ENCODE results near the gene CNTFR.

CNTFR gene

DNA sequence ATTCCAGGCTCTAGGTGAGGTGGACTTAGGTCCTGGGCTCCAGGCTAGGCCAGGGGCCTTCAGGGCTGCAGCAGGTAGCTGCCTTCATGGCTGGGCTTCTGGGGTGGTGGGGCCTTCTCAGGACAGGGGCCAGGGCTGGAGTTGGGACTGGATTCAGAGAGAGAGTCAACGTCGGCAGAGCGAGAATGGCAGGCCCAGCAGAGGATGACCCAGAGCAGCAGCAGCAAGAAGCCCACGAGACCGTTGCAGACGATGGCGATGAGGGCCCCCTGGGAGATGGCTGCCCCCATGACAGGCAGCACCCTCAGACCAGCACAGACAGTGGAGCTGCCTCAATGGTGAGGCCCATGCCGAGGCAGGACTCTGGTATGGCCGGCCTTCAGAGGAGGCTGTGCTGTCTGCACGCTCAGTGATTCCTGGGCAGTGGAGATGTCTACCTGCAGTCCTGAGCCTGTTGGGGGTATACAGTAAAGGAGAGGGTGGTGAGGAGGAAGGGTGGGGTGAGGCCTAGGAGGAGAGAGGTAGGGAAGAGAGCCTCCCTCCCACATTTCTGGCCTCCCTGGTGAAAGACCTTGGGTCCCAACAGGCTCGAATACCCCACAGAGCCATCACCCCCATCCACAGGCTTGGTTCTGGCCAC, 68.0 kb downstream of the CNTFR start:
- DNase-seq = no peak

DNA sequence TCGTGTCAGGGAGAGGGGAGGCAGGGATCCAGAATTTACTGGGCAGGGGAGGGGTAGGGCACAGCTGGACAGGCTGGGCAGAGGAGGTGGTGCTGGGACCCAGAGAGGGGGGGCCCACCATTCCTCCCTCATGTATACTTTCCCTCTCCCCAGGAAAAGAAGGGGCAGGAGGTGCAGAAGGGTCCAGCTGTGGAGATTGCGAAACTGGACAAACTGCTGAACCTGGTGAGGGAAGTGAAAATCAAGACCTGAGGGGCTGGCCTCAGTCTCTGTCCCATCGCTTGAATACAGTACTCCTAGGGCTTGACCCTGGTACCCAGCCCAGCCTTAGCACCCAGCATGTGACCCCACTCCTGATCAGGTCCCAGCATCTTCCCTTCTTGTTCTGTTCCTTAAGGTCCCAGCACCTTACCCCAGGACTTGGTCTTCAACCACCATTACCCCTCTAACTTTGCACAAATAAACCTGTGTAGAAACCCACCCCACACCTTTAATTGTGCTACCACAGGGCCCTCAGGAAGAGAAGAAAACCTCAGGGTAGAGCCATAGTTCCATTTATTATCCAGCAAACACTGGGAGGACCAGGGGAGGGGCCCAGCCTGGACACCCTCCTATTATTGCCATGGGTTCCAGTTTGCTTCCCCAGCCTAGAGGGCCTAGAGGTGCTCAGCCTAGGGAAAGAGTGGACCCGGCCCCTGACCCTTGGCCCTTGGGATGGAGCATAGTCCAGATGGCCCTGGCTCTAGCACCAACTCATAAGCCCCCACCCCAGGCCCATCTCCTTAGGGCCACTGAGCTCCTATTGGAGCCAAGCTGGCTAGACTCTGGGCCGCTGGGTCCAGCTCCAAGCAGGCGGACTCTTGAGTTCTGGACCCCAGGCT, 68.8 kb downstream of the CNTFR start:
- no peak for DNase-seq

GRCh38 chr9:34520096-34520495, 69.4 kb downstream of the CNTFR start:
- DNase-seq = no peak

GRCh38 chr9:34519321-34520020, 70.1 kb downstream of the CNTFR start:
- no peak for DNase-seq

- no peak for DNase-seq
These were observed 70.6 kb downstream of the CNTFR start for GRCh38 chr9:34518896-34519295.

GRCh38 chr9:34518110-34518616, 71.4 kb downstream of the CNTFR start:
- DNase-seq = no peak

- DNase-seq = no peak
These were observed 72.3 kb downstream of the CNTFR start for GRCh38 chr9:34517185-34517584.

GRCh38 chr9:34515959-34516358, 73.6 kb downstream of the CNTFR start:
- no peak for DNase-seq

DNA sequence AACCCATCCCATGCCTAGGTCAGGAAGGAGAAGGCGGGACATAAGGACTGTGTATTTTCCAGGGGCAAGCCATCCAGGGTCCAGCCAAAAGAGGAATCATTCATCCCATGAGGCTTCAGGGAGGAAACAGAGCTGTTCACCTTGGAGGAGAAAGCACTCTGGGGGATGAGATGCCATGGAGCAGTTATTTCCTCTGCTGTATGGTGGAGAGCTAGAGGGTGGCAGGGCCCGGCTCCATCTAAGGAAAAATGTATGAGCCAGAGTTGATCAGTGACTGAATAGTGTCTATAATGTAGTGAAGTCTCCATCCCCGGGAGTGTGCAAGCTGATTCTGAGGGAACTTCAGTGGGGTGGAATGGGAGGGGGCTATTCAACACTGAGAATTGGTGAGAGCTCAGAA, 74.7 kb downstream of the CNTFR start:
- DNase-seq = no peak

DNA sequence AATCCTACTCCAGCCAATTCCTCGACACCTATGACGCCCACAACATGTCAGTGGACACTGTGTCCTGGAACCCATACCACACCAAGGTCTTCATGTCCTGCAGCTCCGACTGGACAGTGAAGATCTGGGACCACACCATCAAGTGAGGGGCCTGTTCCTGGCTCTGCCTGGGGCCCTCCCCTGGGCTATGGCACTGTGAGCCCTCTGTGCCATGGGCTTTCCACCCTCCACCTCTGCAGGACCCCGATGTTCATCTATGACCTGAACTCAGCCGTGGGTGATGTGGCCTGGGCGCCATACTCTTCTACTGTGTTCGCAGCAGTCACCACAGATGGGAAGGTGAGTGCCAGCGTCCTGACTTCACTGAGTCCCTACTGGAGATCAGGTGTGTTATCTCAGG, 75.1 kb downstream of the CNTFR start:
- DNase-seq = no peak

- DNase-seq = peak; percentile 34
These were observed 75.8 kb downstream of the CNTFR start for GRCh38 chr9:34513567-34514214.

- no peak for DNase-seq
These were observed 77.1 kb downstream of the CNTFR start for GRCh38 chr9:34512131-34513078.

DNA sequence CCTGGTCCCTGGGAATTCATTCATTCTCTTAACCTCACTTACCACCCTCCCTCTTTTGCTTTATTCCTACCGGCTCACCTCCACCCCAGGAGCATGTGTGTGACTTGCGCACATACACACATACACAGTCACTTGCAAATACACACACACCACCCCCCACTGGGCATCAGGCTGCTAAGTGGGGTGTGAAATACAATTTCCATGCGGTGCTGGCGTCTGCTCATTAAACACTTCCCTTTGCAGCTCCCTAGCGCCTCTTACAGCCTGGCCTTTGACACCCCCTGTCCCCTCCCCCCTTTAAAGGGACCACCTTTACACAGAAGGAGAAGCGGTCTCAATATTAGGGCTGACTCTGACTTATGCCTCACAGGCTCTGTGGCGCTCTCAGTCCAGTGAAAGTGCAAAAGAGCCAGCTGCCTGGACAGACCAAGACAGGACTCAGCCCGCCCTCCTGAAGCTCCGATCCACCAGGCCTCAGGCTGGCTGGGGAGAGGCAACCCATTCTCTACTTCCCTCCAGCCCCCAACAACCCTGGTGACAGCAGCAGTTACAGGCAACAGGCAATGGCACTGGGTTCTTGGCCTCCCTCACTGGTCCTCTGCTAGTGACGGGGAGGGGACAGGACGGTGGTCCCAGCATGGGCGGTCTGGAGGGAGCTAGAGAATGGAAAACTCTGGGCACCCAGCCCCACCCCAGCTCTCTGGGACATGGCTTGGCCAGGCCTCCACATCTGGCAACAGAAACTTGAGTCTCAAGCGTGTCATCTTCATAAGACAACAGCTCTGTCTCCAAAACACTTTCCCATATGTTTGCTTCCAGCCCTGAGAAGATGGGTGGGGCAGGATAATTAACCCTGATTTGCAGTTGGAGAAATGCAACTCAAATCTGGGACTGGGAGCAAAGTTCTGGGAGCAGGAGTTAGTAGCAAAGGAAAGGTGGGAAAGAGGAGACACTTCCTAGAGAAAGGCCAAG, 78.7 kb downstream of the CNTFR start:
- no peak for DNase-seq

DNA sequence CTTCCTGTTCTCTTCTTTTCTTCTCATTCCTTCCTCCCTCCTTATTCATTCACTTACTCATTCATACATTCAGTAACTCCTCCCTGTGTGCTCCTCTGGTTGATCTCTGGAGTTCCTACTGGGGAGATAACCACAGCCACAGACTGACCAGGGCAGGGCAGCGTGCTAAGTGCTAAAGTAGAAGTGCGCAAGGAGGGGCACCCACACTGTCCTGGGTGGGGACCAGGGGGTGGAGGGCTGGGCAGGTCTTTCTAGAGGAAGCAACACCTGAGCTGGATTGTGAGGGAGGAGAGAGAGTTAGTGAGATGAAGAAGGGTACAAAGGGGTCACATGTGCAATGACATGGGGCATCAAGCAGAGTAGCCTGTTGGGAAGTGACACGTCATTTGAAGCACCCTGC, 80.6 kb downstream of the CNTFR start:
- no peak for DNase-seq

GRCh38 chr9:34508463-34508862, 81.1 kb downstream of the CNTFR start:
- DNase-seq = no peak

GRCh38 chr9:34507966-34508365, 81.6 kb downstream of the CNTFR start:
- DNase-seq = no peak

- DNase-seq = no peak
These were observed 82.0 kb downstream of the CNTFR start for GRCh38 chr9:34507556-34507955.

DNA sequence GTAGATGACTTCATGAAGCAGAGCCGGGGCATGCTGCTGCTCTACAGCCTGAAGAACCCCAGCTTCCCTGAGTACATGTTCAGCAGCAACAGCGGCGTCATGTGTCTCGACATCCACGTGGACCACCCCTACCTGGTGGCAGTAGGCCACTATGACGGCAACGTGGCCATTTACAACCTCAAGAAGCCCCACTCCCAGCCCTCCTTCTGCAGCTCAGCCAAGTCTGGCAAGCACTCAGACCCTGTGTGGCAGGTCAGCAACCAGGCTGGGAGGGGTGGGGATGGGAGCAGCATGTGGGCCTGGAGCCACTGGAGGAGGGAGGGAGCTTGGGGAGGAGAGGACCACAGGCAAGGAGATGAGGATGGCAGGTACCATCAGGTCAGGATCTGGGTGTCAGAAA, 82.9 kb downstream of the CNTFR start:
- DNase-seq = no peak

GRCh38 chr9:34505370-34506120, 84.0 kb downstream of the CNTFR start:
- no peak for DNase-seq

- DNase-seq = no peak
These were observed 86.1 kb downstream of the CNTFR start for GRCh38 chr9:34503406-34503805.

Data from fibroblast of skin of right quadriceps (primary cell).